Measurements from ENCODE around the gene DUSP8.
A peak's percentile ranks its signal among the peaks of the same experiment; 100 is the strongest.

Gene DUSP8

DNA sequence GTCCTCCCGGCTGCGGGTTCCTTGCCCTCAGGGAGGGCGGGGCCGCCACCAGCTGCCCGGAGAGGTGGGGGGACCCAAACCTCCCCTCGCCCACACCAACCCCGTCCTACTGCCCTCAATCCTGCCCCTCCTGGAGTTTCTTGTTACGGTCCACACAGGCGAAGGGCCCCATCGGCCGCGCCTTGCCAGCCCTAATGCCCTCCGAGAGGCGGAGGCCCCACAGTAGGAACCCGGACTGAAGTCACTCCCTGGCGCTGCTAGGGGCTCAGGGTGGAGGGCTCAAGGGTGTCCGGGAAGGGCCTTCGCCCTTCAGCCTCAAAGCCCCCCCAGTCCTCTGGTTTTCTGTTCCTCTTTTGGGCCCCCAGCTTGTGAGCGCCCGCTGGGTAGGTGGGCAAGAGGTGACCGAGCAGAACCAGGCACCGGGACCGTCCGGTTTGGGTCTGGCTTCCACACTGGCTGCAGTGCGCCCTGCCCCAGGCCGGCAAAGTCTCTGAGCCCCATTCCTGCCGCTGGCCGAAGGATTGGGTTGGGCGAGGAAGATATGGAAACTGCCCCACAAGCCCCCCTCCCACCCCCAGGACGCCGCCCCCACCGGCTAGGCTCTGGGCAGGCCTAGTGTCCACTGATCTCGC lies 24.5 kb downstream of the DUSP8 start:
- peaks cover 72% of the 10 kb centered on the region for H3K27me3 ChIP-seq (ENCODE audit: insufficient read depth, low read length)
- no peak overlapping the region for H3K27ac ChIP-seq (ENCODE audit: low read depth, low read length)
- H3K36me3 ChIP-seq (ENCODE audit: insufficient read depth, low read length), result no peaks in the 10 kb centered on the region
- no peaks in the 10 kb centered on the region for H3K4me1 ChIP-seq (ENCODE audit: insufficient read depth, low read length)
- WGBS, result 12% methylated on average over 32 of the region's 33 CpGs
- H3K4me3 ChIP-seq (ENCODE audit: low read length), result peak overlapping the region; percentile 51
- no peaks in the 10 kb centered on the region for H3K9me3 ChIP-seq (ENCODE audit: insufficient read depth, low read depth, low read length)
- no peak overlapping the region for H3K9ac ChIP-seq (ENCODE audit: low read depth, low read length)

DNA sequence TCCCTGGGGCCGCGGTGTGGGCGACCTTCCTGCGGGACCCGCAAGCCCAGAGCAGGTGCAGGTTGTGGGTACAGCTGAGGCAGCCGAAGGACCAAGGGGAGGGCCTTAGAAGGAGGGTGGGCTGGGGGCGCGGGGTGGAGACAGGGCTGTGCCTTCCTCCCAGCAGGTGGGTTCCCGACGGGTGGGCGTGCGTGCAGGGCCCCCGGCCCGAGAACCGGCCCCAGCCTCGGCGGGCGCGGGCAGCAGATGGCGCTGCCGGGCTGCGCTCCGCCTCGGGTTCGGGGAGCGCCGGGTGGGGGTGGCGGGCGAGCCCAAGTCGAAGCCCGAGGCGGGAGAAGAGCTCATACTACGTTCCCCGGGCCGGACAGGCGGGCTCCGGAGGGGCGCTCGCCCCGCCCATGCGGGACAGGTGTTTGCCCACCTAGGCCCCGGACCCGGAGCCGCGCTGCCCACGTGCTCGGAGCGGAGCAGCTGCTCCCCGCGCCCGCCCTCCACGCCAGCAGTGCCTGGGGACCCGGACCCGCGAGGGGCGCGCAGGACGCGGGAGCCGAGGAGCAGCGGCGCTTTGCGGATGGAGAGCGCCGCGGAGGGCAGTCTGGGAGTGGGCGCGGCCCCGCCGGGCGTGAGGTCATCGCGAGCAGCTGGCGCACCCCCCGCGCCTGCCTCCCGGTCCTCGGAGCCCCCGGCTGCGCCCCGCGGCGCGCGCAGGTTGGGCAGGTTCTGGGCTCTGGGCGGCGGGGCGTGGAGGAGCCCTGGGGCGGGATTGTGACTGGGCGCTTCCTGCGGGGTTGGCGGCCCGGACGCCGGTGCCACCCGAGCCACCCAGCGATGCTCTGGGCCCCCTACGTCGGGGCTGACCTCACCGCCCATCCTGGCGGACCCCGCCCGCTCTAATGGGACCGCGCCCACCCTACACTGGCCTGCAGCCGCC lies 25.3 kb downstream of the DUSP8 start:
- no peaks in the 10 kb centered on the region for H3K36me3 ChIP-seq (ENCODE audit: insufficient read depth, low read length)
- peaks cover 68% of the 10 kb centered on the region for H3K27me3 ChIP-seq (ENCODE audit: insufficient read depth, low read length)
- H3K4me1 ChIP-seq (ENCODE audit: insufficient read depth, low read length), result no peaks in the 10 kb centered on the region
- no peak overlapping the region for H3K9ac ChIP-seq (ENCODE audit: low read depth, low read length)
- H3K4me3 ChIP-seq (ENCODE audit: low read length), result peak overlapping the region; percentile 51
- H3K27ac ChIP-seq (ENCODE audit: low read depth, low read length), result no peak overlapping the region
- WGBS, result 2% methylated on average over 106 of the region's 106 CpGs
- H3K9me3 ChIP-seq (ENCODE audit: insufficient read depth, low read depth, low read length), result no peaks in the 10 kb centered on the region

DNA sequence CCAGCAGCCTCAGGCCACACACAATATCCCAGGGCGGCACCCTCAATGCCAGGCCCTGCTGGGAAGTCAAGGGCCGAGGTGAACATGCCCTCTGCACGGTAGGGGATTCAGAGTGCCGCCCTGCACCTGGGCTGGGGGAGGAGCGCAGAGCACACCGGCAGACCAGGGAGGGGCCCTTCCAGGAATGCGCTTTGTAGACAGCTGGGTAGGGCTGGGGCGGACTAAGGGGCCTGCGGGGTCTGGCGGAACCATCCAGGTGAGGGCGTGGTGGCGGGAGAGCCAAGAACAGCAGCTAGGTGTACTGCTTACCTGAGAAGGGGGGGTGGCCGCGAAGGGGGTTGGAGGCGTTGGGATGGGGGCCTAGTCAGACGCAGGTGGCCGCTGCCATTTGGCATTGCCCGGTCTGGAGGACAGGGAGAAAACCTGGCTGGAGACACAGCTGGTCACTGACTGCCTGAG lies 26.0 kb downstream of the DUSP8 start:
- no peak overlapping the region for H3K27ac ChIP-seq (ENCODE audit: low read depth, low read length)

GRCh38 chr11:1545432-1545831 lies 26.6 kb downstream of the DUSP8 start:
- H3K27me3 ChIP-seq (ENCODE audit: insufficient read depth, low read length), result peaks cover 78% of the 10 kb centered on the region
- WGBS, result 78% methylated on average over 5 of the region's 5 CpGs
- no peaks in the 10 kb centered on the region for H3K9me3 ChIP-seq (ENCODE audit: insufficient read depth, low read depth, low read length)

More for the DNA sequence above, 26.0 kb downstream of the DUSP8 start:
- Histone ChIP-seq H3K4me3 (ENCODE audit: low read length) (peak overlapping the region; percentile 51; the same call in 1 of the 2 replicates), H3K4me1 (ENCODE audit: insufficient read depth, low read length) (no peaks in the 10 kb centered on the region), H3K27me3 (ENCODE audit: insufficient read depth, low read length) (peaks cover 74% of the 10 kb centered on the region), H3K9ac (ENCODE audit: low read depth, low read length) (no peak overlapping the region), H3K36me3 (ENCODE audit: insufficient read depth, low read length) (no peaks in the 10 kb centered on the region), H3K9me3 (ENCODE audit: insufficient read depth, low read depth, low read length) (no peaks in the 10 kb centered on the region)
- WGBS, result 38% methylated on average over 18 of the region's 18 CpGs

DNA sequence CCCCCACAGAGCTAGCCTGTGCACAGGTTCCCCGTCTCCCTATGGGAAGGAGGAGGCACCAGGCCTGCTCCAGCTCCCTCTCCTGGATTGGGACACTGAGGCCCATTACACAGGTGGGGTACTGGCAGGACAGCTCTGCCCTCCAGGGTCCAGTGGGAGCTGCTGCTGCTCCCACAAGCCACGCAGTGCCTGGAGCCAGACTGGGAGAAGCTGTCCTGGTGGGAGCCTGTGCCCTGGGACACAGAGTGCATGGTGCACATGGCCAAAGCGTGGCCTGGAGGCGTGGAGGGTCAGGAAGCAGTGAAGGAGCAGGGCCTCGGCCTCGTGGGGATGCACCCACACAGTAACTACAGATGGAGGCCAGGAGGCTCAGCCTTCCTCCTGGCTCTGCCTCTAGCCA lies 27.5 kb downstream of the DUSP8 start:
- Histone ChIP-seq H3K4me1 (ENCODE audit: insufficient read depth, low read length) (no peaks in the 10 kb centered on the region), H3K27ac (ENCODE audit: low read depth, low read length) (no peak overlapping the region), H3K9me3 (ENCODE audit: insufficient read depth, low read depth, low read length) (no peaks in the 10 kb centered on the region), H3K36me3 (ENCODE audit: insufficient read depth, low read length) (no peaks in the 10 kb centered on the region), H3K27me3 (ENCODE audit: insufficient read depth, low read length) (peaks cover 75% of the 10 kb centered on the region), H3K4me3 (ENCODE audit: low read length) (no peak overlapping the region), H3K9ac (ENCODE audit: low read depth, low read length) (no peak overlapping the region)
- WGBS, result 82% methylated on average over 6 of the region's 6 CpGs

More at GRCh38 chr11:1545432-1545831, 26.6 kb downstream of the DUSP8 start:
- H3K4me1 ChIP-seq (ENCODE audit: insufficient read depth, low read length), result no peaks in the 10 kb centered on the region
- no peak overlapping the region for H3K27ac ChIP-seq (ENCODE audit: low read depth, low read length)
- H3K9ac ChIP-seq (ENCODE audit: low read depth, low read length), result no peak overlapping the region
- no peaks in the 10 kb centered on the region for H3K36me3 ChIP-seq (ENCODE audit: insufficient read depth, low read length)
- no peak overlapping the region for H3K4me3 ChIP-seq (ENCODE audit: low read length)

GRCh38 chr11:1543606-1544263 lies 28.3 kb downstream of the DUSP8 start:
- Histone ChIP-seq H3K36me3 (ENCODE audit: insufficient read depth, low read length) (no peaks in the 10 kb centered on the region), H3K27me3 (ENCODE audit: insufficient read depth, low read length) (peaks cover 71% of the 10 kb centered on the region), H3K9me3 (ENCODE audit: insufficient read depth, low read depth, low read length) (no peaks in the 10 kb centered on the region), H3K4me1 (ENCODE audit: insufficient read depth, low read length) (no peaks in the 10 kb centered on the region), H3K4me3 (ENCODE audit: low read length) (no peak overlapping the region), H3K27ac (ENCODE audit: low read depth, low read length) (no peak overlapping the region), H3K9ac (ENCODE audit: low read depth, low read length) (no peak overlapping the region)
- 87% methylated on average over 13 of the region's 13 CpGs for WGBS

- Histone ChIP-seq H3K4me3 (ENCODE audit: low read length) (no peak overlapping the region), H3K4me1 (ENCODE audit: insufficient read depth, low read length) (no peaks in the 10 kb centered on the region), H3K36me3 (ENCODE audit: insufficient read depth, low read length) (no peaks in the 10 kb centered on the region), H3K9ac (ENCODE audit: low read depth, low read length) (no peak overlapping the region), H3K27me3 (ENCODE audit: insufficient read depth, low read length) (peaks cover 68% of the 10 kb centered on the region), H3K27ac (ENCODE audit: low read depth, low read length) (no peak overlapping the region), H3K9me3 (ENCODE audit: insufficient read depth, low read depth, low read length) (no peaks in the 10 kb centered on the region)
- WGBS, result 78% methylated on average over 10 of the region's 10 CpGs
These were observed 29.8 kb downstream of the DUSP8 start for GRCh38 chr11:1542267-1542666.

DNA sequence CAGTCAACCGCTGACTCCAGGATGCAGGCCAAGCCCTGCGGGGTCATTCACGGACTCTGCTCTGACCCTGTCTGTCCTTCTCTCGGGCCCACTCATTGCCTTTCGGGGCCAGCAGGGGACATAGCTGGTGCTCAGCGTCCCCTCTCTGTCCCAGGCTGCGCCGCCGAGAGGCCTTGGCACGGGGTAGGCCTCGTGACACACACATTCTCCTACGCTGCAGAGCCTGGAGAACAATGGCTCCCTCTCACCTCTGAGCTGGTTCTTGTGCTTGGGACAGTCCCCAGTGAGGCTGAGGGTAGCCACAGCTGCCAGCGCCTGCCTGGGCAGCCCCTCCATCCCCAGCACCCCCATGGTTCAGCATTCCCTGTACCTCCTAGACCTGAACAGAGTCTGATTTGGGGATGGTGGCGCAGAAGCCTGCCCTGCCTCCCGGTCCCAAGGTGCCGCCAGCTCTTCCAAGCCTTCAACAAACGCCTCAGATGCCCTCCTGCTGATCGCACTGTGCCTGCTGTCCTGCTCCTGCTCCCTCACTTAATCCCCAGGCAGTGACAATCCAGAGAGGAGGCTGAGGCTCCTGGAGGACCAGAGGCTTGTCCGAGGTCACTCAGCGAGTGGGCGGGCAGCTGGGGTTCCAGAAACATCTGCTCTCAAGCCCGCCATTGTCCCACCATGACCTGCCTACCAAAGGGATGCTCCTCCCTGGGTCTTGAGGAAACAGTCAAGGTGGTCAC lies 30.4 kb downstream of the DUSP8 start:
- Histone ChIP-seq H3K9me3 (ENCODE audit: insufficient read depth, low read depth, low read length) (no peaks in the 10 kb centered on the region), H3K36me3 (ENCODE audit: insufficient read depth, low read length) (no peaks in the 10 kb centered on the region), H3K9ac (ENCODE audit: low read depth, low read length) (no peak overlapping the region), H3K4me3 (ENCODE audit: low read length) (no peak overlapping the region), H3K4me1 (ENCODE audit: insufficient read depth, low read length) (no peaks in the 10 kb centered on the region), H3K27ac (ENCODE audit: low read depth, low read length) (no peak overlapping the region), H3K27me3 (ENCODE audit: insufficient read depth, low read length) (peaks cover 61% of the 10 kb centered on the region)
- 82% methylated on average over 22 of the region's 22 CpGs for WGBS

DNA sequence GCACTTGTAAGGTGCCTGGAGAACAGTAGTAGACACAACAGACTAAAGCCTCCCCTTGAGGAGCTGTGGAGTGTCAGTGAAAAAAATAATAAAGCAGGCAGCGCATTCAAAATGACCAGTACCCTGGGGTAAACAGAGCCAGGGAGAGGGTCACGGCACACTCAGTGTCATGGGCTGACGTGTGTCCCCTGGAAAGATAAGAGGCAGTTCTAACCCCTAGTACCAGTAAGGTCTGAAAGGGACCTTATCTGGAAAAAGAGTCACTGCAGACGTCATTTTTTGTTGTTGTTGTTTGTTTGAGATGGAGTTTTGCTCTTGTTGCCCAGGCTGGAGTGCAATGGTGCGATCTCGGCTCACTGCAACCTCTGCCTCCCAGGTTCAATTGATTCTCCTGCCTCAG lies 32.0 kb downstream of the DUSP8 start:
- Histone ChIP-seq H3K4me3 (ENCODE audit: low read length) (no peak overlapping the region), H3K27me3 (ENCODE audit: insufficient read depth, low read length) (peaks cover 46% of the 10 kb centered on the region), H3K9ac (ENCODE audit: low read depth, low read length) (no peak overlapping the region), H3K36me3 (ENCODE audit: insufficient read depth, low read length) (no peaks in the 10 kb centered on the region), H3K9me3 (ENCODE audit: insufficient read depth, low read depth, low read length) (no peaks in the 10 kb centered on the region), H3K27ac (ENCODE audit: low read depth, low read length) (no peak overlapping the region), H3K4me1 (ENCODE audit: insufficient read depth, low read length) (no peaks in the 10 kb centered on the region)
- 86% methylated on average over 6 of the region's 6 CpGs for WGBS

DNA sequence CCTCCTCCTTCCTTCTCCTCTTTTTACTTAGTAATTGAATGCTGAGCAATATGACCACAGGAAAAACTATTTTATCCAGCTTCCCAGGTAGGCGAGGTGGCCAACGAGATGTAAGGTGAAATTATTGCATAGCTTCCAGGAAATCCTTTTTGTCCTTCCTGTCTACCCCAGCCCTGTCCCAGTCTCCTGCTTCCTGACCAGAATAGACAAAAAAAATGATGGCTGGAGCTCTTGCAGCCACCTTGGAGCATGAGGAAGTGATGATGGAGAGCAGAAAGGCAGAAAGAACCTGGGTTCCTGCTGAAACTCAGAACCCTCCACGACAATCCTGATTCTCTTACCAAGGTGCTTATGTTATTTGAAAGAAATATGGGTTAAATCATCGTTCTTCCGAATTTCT lies 33.9 kb downstream of the DUSP8 start:
- H3K9ac ChIP-seq (ENCODE audit: low read depth, low read length), result no peak overlapping the region
- peaks cover 31% of the 10 kb centered on the region for H3K27me3 ChIP-seq (ENCODE audit: insufficient read depth, low read length)
- H3K27ac ChIP-seq (ENCODE audit: low read depth, low read length), result no peak overlapping the region
- 90% methylated on average over 5 of the region's 5 CpGs for WGBS
- H3K4me3 ChIP-seq (ENCODE audit: low read length), result no peak overlapping the region
- H3K36me3 ChIP-seq (ENCODE audit: insufficient read depth, low read length), result no peaks in the 10 kb centered on the region
- no peaks in the 10 kb centered on the region for H3K4me1 ChIP-seq (ENCODE audit: insufficient read depth, low read length)
- no peaks in the 10 kb centered on the region for H3K9me3 ChIP-seq (ENCODE audit: insufficient read depth, low read depth, low read length)

Data from HUES64 (cell line).